Measurements from ENCODE around the gene ZSCAN31. TPM values are rescaled to one million over a fixed set of nuclear protein-coding genes. Genes with fewer than 3 reads are reported as not detected.

ZSCAN31 gene
- total and polyA plus RNA-seq, 9 of the 15 experiments (the other 6 are each of a cell fraction or from before 2014, with no cell fraction given): 3.9 to 12.1 (median 7.0) TPM

- TF ChIP-seq NR4A1 (CRISPR knock-in tag; IDR thresholded peaks at IDR 0.05) (no peak), NR4A1 (tag; IDR thresholded peaks at IDR 0.05) (no peak), RBM14 (IDR thresholded peaks at IDR 0.05; ENCODE audit: borderline replicate concordance, insufficient read depth, low read depth, low read length) (no peak), NKRF (IDR thresholded peaks at IDR 0.05; ENCODE audit: borderline replicate concordance) (no peak), TAF1 (IDR thresholded peaks at IDR 0.05; ENCODE audit: control insufficient read depth, extremely low read depth, insufficient read depth, low read length, severe bottlenecking) (no peak), FIP1L1 (IDR thresholded peaks at IDR 0.05; ENCODE audit: low read depth, low read length, poor library complexity, severe bottlenecking) (no peak), ZFP36 (IDR thresholded peaks at IDR 0.05; ENCODE audit: low read depth, low read length, partially characterized antibody) (no peak), ZNF518B (CRISPR knock-in tag; IDR thresholded peaks at IDR 0.05) (no peak), MTA2 (IDR thresholded peaks at IDR 0.05; ENCODE audit: low read depth) (no peak), ZNF12 (CRISPR knock-in tag; IDR thresholded peaks at IDR 0.05) (no peak), ZNF766 (CRISPR knock-in tag; conservative IDR thresholded peaks at IDR 0.05) (no peak), NCOA2 (IDR thresholded peaks at IDR 0.05; ENCODE audit: partially characterized antibody in 2 of 2) (no peak), GABPB2 (CRISPR knock-in tag; conservative IDR thresholded peaks at IDR 0.05) (no peak), TRIM28 (IDR thresholded peaks at IDR 0.05) (no peak), ETV6 (IDR thresholded peaks at IDR 0.05; ENCODE audit: borderline replicate concordance in 1 of 2, low read depth in 2 of 2, low read length in 1 of 2) (no peak), ETV6 (CRISPR knock-in tag; IDR thresholded peaks at IDR 0.05; ENCODE audit: borderline replicate concordance) (no peak), ZFP30 (CRISPR knock-in tag; IDR thresholded peaks at IDR 0.05; ENCODE audit: borderline replicate concordance) (no peak), YY1 (IDR thresholded peaks at IDR 0.05; ENCODE audit: borderline replicate concordance in 1 of 3, control insufficient read depth in 1 of 3, extremely low read depth in 1 of 3, insufficient read depth in 3 of 3, insufficient read length in 1 of 3, insufficient replicate concordance in 2 of 3, low read depth in 1 of 3, low read length in 2 of 3) (peak in 1 of 3 experiments; percentile 31), FOXM1 (IDR thresholded peaks at IDR 0.05; ENCODE audit: low read depth) (no peak), FOXM1 (CRISPR knock-in tag; IDR thresholded peaks at IDR 0.05; ENCODE audit: low read depth) (no peak), ZNF263 (CRISPR knock-in tag; IDR thresholded peaks at IDR 0.05; ENCODE audit: borderline replicate concordance) (no peak), CHCHD3 (CRISPR knock-in tag; IDR thresholded peaks at IDR 0.05) (no peak), ZNF695 (CRISPR knock-in tag; IDR thresholded peaks at IDR 0.05) (0 out of 2 replicates have a peak, but pooled peaks have one; percentile 61), HDAC2 (IDR thresholded peaks at IDR 0.05) (no peak)
Measured at GRCh38 chr6:28337121-28337520, 1.2 kb upstream of the ZSCAN31 start (continued).

All from K562 (cell line).